GM19328 (cell line): Measurements from ENCODE around the gene LATS2.

Source experiments
- ATAC-seq: cut with Tn5 transposase; IDR thresholded peaks from one replicate; pipeline ENCODE4 v1.9.1; 2021; ENCODE audit warnings: mild to moderate bottlenecking, moderate library complexity; ENCODE audit not compliant: unreplicated experiment

LATS2 gene

DNA sequence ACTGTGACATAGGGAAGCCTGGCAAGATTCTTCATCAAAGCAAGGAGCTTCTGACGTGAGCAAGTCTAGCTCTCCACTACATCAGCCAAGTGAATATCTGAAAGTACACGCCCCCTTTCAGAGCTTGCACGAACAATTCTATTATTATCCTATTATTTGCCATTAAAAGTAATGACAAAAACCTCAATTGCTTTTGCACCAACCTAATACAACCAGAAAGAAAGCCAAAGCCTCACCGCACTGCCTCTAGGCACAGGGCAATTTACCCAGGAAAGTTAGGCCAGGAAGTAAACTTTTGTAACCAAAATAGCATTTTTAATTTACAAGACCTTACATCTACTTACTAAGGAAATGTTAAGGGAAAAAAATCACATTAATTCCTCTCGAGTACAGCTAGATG lies 41.2 kb downstream of the LATS2 start:
- ATAC-seq, result no peak

DNA sequence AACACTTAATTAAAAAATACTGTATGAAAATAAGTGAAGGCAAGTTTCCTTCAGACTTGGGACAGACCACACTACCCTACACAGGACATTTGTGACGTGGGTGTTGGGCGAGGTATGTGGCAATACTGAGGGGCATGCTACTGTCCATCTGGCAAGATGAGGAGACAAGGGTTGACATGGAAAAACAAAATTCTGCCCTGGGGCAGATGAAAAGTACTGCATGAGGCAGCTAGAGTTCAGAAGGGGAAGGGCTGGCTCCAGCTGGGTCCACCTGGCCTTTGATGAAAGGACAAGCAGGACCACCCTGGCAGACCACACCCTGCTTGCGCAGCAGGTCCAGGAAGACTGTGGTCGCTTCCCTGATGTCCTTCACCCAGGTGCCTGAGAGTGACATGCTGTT lies 43.2 kb downstream of the LATS2 start:
- no peak for ATAC-seq

DNA sequence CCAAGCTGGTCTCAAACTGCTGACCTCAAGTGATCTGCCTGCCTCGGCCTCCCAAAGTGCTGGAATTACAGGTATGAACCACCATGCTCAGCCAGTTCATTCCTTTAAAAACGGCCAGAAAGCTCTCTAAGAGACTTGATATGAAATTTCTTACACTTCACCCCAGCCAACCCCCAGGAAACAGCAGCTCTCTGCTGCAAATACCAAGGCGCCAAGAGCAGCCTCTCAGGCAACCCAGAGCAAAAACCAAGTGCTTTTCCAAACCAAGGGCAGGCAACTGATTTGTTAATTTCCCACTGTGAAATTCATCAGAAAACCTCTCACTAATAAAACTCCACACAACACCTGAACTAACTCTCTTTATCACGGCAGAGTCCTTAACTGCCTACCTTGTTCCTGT lies 44.9 kb downstream of the LATS2 start:
- ATAC-seq, result no peak

DNA sequence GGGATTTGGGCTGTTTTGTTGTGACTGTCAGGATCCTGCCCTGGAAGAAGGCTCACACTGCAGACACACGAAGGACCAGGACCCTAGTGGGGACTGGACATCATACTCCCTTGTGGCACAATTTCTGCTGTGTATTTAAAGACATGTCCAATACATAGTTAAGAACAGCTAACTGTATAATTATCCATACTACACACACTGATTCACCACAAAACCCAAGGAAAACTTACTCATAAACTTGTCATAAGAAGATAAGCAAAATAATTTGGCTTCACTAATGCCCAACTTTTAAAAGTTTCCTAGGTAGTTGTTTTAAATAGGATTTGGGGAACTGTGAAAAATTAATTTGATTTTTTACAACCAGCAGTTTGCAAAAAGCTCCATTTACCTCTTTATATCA lies 46.1 kb downstream of the LATS2 start:
- ATAC-seq, result no peak

DNA sequence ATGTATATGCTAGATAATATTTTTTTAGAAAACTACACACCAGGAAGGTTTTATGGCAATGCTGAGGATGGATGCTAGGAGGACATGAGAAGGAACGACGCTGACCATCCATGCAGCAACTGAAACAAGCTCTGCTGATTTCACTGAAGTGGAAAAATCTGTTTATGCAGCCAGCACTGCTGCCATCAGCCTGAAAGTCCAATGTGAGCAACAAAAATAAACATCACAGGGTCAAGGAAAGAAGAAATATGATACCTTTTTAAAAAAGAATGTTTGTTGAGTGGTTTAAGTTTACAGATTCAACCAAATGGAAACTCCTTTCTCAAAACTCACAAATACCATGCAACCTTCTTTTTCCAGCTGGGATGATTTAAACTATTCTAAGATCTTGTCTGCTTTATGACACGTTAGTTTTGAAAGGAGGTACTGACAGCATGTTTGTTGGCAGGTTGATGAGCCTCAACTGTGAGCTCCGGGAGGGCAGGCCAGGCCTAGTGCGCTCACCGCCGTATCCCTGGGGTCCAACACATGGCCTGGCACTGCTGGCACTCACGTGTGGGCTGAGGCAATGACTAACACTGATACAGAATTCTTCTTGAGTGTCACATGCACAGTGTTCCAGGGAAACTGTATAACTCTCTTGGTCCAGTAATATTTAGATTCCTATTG lies 46.8 kb downstream of the LATS2 start:
- ATAC-seq, result no peak

DNA sequence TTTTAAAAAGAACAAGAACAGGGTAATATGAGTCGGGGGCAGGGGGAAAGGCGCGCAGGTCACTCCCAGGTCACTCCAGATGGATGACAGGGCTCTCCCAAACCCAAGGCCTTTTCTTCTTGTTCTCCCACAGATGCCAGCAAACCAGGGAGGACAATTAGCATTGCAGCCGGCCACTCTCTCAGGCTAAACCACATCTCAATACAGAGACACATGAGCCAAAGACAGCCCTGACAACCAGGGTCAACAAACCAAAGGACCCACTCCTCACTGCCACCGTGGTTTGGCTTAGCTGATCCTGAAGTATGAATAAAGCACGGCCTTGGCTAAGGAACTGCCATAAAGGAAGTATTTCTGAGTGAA lies 47.3 kb downstream of the LATS2 start:
- no peak for ATAC-seq

DNA sequence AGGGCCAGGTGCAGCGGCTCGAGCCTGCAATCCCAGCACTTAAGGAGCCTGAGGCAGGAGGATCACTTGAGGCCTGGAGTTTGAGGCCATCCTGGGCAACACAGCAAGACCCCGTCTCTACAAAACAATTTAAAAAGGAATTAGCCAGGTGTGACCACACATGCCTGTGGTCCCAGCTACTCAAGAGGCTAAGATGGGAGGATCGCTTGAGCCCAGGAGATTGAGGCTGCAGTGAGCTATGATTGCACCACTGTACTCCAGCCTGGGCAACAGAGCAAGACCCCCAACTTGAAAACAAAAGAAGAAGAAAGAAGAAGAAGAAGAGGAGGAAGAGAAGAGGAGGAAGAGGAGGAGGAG lies 47.7 kb downstream of the LATS2 start:
- ATAC-seq, result no peak

DNA sequence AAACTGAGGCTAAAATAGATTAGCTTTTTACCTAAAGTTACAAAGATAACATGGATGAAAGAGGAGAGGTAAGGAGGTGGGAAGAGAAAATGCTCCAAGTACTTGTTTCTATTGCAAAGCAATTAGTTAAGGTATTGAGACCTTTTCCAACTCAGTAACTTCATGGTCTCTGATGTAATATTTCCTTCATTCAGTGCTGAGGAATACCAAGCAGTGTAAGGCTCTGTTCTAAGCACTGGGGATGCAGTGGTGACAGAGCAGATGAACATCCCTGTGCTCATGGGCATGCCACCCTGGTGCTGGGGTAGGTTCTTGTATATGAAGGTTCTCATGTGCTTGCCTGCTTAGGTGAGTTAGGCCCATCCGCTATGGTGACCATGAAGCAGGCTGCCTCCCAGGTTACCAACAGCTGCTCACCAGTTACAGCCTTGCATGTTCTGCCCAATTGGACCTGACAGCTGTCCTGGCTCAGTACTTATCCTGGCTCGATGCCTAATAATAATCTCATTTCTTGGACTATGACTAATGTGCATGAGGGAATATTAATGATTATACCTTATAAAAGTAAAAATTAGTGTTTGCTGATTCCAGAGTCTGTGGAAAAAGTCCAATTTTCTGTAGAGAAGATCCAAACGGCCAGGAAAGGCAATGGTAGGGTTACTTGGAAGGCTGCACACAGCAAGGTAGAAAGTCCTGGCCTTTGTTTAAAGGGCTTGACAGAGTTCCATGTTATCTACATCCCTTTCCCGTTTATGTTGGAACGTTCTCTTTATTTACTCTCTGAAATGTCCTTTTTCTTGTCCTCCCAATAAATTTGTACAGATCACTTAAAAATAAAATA lies 48.3 kb downstream of the LATS2 start:
- no peak for ATAC-seq

DNA sequence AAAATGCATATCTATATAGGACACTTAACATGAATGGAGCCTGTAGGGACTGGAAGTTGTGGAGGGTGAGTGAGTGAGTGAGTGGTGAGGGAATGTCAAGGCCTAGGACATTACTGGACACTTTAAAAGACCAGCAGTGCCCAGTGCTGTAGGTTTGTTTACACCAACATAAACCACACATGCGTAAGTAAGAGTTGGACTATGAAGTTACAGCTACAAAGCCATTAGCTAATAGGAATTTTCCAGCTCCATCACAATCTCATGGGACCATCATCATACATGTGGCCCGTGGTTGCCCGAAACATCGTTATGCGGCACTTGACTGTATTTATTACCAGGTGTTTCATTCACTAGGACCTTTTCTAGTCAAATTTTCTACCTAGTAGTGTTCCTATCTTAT lies 49.2 kb downstream of the LATS2 start:
- ATAC-seq, result no peak

DNA sequence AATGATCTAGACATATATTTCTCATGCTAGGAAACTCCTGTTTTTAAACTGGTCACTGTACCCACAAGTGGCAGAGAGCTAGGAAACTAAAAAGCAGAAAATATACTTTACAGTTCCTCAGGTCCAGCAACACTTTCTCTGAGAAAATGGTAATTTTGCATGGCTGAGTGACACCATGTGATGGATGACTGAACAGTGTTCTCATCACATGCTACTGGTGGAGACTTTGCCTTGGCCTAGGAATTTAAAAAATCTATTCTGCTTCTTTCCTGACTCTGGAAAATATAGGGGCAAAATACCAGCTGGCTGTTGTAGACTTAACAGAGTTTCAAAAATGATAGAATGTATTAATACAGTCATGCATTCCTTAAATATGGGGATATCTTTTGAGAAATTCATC lies 50.0 kb downstream of the LATS2 start:
- ATAC-seq, result no peak

DNA sequence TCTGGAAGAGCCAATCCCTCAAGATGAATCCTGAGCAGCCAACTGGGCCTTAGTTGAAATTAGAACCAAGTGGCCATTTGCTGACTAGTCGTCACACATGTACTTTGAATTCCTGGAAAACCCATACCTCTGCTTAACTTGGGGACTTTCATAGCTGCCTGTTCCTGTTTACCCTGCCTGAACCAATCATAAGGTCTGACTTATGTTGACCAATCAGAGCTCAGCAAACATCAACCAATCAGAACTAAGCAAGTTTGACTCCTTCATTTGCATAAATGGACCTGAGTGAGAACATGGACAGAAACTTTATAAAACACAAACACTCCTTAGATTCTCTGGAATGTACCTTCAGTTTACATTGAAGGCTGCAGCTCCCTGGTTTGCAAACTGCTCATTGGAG lies 50.8 kb downstream of the LATS2 start:
- ATAC-seq, result no peak

DNA sequence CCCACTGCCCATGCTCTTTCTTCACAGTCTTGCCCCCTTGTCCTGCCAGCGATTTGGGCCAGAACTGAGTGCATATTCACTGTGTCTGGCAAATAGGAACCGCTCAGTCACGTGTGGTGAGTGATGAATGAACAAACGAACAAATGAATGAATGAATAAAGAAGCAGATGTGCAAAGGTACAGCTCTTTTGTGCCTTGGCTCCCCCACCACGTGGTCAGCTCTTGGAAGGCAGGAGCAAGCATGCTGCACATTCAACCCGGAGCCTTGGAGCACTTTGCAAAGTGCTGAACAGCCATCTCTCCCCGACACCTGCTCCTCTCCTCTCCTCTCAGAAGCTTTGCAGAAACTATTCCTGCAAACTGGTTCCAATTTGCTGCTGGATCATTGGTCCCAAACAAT lies 52.4 kb downstream of the LATS2 start:
- no peak for ATAC-seq

DNA sequence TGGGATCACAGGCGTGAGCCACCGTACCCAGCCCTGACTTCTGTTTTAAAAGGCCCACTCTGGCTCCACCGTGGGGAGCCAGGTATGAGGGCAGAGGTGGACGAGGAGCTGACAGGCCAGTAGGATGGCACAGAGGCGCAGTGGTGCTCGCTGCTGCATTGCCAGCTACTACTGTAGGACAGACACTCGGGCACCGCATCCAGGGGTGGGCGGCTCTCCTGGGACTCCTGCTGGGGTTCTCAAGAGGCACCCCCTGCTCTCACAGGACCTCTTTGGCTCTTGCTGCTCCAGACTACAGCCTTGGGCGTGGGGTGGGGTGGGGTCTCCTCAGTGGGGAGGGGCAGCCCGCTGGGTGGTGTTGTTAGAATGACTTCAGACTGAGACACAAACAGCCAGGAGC lies 53.4 kb downstream of the LATS2 start:
- ATAC-seq, result no peak

DNA sequence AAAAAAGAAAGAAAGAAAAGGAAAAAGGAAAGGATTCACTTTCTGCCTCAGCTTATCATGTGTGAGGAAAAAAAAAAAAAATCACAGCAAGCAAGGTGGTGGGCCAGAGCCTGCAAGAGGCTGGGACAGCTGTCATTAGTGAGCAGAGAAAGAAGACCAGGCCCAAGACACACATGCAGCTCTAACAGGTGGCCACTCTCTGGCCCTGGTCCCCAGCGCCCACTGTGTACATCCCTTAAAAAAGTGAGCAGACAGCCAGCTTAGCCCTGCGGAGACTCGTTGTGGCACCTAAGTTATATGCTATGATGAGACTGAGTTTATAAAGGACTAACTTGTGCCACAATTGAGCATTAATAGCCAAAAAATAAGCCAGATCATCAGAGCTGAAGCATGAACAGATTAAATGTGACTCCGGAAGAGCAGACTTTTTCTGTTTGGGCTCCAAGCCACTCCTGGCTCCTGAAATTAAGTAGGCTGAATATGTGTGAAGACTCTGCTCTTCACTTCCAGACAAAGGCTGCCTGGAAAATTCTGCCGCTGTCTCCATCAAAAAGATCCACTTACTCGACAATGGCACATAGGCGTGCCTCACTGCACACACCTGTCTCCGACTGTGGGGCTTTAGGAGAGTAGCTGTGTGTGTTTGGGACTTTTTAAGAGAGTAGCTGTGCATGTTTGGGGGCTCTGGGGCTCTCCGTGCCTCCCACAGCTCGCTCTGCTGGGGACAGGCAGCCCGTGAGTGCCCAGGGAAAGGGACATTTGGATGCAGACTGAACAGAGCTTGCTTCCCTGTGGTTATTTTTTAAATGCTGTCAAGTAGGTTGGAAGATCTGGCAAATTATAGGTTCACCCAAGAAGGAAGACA lies 55.0 kb downstream of the LATS2 start:
- ATAC-seq, result no peak

DNA sequence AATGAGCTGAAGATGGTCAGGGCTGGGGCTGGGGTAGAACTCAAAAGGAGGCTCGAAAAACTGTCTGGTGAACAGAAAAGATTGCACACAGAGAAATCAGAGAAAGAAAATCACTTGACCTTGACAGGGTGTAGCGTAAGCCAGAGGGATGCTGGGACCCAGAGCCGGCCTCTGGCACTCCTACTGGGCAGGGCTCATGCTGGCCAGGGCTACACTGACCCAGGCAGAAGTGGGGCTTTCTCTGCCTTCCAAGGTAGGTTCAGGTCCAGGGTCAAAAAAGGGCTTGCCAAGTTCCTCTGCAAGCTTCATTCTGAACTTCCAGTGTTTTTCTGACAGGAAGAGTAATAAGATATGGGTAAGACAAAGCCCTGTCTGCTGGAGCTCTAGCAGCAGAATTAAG lies 56.2 kb downstream of the LATS2 start:
- no peak for ATAC-seq

DNA sequence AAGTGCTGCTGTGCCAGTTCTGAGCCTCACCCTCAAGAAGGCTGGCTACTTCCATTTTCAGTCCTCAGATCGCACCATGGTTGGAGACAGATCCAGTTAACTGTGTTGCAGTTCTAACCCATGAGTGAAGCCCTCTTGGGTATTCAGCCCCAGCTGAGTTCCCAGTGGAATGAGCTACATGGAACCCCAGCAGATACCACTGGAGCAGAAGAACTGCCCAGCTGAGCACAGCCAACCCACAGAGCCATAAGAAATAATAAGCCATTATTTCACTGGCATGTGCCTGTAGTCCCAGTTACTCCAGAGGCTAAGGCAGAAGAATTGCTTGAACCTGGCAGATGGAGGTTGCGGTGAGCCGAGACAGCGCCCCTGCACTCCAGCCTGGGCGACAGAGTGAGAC lies 59.9 kb downstream of the LATS2 start:
- no peak for ATAC-seq

DNA sequence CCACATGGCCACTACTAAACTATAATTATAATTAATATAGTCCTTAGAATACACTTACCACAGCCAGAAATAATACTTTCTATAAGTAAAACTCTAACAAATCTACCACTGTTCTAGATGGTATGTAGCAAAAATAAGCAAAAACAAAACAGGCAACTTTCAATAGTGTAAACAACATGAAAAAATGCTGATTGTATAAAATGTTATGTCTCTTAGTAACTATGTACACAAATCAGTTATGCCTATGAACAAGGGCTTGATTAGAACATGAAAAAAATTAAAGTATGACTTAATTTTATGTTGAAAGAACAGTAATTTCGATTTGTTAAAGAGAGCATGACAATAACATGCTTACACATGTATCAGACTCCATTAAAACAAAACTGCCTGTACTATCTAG lies 60.7 kb downstream of the LATS2 start:
- ATAC-seq, result no peak

DNA sequence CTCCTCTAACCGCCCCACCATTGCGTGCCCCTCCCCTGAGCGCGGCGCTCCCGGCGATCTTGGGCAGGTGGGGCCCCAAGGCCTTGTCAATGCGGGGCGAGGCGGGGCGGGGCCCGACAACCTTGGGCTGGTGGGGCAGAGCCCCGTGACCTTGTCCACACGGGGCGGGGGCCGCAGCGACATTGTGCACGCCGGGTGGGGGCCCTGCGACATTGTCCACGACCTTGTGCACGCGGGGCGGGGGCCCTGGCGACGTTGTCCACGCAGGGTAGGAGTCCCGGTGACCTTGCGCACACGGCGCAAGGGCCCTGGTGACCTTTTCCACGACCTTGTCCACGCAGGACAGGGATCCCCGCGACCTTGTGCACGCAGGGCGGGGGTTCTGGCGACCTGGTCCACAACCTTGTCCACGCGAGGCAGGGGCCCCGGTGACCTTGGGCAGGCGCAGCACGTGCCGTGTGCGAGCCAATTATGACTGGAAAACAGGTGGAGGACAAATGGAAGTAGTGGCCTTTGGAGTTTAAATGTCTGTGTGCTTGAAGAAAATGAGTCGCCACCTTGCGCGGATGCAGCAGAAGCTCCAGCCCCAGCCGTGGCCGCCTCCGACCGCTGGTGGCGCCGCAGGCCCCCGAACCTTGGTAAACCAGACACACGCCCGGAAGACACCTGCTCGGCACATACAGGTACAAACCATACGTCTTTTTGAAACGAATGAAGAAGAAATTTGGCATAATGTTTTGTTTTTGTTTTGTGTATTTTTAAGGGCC lies 62.6 kb downstream of the LATS2 start:
- no peak for ATAC-seq

DNA sequence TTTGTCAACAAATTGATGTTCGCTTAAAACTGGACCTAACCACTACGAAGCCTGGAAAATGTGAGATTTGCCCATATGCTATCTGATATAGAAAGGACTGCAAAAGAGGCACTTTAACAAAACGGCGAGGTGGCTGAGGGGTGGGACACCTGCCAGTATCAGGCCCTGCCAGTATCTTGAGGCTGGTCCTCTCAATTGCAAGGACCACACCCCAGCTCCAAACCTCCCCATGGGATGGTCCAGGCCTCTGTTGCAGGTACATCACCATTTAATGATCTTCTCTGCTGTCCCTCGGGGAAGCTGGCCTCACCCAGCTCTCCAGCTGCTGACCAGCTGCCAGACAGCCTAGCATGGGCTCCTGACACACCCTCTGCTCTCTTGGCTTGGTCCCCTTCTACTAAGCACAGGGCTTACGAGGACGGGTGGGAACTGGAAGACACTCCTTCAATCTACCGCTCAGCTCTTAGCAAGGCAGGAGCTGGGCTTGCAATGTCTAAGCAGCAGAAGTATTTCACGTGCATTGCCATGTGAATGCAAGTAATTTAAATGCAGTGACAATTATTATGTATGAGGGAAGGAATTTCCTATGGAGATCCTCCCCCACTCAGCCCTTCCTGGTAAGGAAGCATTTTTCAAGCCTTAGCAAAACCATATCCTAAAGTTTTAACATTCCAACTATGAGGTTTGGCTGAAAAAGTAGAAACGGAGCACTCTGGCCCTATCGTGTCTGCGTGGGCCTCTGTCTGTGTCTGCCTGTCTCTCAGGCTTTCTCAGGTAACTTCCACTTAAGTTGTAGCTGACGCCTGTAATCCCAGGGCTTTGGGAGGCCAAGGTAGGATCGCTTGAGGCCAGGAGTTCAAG lies 63.9 kb downstream of the LATS2 start:
- ATAC-seq, result no peak

DNA sequence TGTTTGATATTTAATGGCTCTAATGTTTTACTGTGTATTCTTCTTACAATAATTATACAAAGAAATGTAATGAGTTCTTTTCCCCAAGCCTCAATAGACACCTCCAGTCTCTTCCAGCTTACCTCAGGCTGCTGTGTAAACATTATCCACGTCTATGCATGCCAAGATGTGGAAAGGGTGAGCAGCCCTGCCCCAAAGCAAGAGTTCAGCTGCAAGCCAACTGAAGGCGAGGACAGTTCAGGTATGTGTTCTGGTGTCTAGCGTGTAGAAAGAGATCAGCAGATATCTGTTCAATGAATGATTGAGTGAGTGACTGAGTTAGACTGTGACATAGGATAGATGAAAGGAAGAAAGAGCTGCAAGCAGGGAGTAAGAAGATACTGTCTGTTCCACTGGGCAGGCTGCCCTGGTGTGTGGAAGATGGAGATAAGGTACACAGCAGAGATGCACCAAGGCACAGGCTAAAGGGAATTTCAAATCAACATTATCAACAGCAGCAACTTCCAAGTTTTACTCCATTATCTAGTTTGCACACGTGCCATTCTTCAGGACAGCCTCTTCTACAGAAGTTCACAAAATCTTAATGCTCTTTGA lies 66.0 kb downstream of the LATS2 start:
- no peak for ATAC-seq
